ENCODE results near the gene MALRD1.
"Not testable (repeated sequence)": the region's sequence is repeated elsewhere in the genome, so short reads cannot be mapped to it uniquely, and the experiment has no call there.

Gene MALRD1

GRCh38 chr10:19498393-19499290 is 450.0 kb downstream of the MALRD1 start:
- DNase-seq = no peak

GRCh38 chr10:19499291-19499770 is 450.7 kb downstream of the MALRD1 start:
- DNase-seq = no peak

DNA sequence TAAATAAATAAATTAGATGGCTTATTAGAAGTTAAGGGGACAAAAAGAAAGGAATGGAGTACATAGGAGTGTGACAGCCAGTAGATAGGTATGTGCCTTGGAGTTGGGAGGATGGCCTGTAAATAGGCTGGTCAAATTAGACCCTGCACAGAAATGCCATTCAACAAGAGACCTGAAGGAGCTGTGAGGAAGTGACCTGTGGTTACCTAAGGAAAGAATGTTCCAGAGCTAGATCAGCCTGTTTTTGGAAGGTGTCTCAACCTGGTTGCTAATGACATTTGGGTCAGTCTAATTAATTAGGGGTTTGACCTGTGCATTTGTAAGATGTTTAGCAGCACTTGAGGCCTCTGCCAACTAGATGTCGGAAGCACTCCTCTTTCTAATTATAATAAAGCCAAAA is 452.4 kb downstream of the MALRD1 start:
- no peak for DNase-seq

- DNase-seq = no peak
These were observed 457.0 kb downstream of the MALRD1 start for GRCh38 chr10:19505320-19506312.

GRCh38 chr10:19510005-19510732 is 461.6 kb downstream of the MALRD1 start:
- not testable (repeated sequence) for DNase-seq

GRCh38 chr10:19518109-19518508 is 469.5 kb downstream of the MALRD1 start:
- no peak for DNase-seq

DNA sequence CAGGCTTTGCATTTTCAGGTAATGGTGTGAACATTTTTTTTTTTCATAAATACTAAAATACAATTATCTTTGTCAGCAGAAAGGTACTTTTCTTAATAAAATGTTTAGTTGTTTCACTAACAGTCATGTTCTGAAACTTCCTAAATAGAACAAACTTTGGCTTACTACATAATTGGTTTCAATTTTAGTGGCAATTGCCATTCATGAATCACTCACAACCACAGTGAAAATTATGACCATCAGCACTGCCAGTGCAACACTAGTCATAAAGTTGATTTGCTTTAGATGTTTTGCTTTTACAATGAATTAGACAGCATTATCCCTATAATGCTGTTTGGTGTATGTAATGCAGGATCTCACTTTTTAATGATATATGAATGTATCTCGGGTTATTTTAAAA is 470.0 kb downstream of the MALRD1 start:
- no peak for DNase-seq

DNA sequence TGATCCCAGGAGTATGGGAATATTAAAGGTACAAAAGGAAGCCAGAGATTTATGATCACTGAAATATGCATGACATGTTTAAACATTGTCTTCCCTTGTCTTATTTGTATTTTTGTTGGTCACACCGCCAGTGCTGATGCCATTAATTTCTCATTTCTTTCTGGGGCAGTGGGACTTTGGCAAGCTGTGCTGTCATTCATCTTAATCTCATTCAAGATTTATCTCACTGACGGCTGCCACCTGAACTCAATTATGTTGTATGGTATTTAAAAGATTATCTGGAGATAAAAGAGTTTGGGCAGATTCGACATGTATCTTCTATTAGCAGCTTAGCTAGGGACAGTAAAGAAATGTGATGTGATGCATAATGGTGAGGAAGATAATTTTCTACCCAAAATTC is 482.7 kb downstream of the MALRD1 start:
- DNase-seq = no peak

DNA sequence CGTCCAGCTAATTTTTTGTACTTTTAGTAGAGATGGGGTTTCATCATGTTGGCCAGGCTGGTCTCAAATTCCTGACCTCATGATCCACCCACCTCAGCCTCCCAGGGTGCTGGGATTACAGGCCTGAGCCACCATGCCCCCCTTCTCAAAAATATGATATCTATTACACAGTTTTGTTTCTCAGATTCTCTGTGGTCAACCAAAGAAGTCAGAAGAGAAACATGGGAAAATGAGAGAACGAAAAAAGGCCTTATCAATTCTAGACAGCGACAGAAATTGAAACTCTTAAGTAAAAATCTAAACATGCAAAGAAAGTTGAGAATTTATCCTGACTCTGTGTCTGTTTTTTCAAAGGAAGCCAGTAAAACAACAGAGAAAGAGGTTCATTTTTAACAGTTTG is 483.8 kb downstream of the MALRD1 start:
- no peak for DNase-seq

DNA sequence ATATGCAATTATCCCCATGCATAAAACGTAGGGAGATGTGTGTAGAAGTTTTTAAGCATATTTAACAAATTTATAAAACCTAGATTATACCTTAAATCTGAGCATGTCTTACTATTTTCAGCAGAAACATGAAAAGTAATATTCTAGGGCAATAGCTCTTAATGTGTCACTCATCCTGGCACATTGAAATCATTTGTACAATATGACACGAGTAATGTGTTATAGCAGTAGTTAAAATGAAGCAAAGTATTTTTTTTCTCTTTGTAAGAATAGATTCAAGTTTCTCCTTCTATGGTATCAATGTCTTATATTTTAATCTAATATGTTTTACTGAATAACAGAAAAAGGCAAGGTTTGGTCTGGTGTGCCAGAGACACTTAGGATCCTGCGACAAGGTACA is 492.7 kb downstream of the MALRD1 start:
- no peak for DNase-seq

DNA sequence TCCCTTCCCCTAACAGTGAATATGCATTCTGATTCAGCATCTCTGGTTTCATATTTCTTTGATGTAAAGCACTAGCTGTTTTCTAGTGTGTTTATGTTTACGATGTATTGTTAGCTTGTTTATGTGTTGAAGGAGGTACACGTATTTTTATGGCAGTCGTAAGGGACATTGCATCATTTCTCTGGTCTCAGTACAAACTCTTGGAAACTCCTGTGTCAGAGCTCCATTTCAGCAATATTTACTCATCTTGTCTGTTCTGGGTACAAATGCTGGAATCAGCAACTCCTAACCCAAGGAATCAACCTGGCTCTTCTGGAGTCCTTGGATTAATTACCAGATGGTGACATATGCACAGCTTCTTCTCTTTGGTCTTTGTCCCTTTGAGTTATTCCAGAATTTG is 497.6 kb downstream of the MALRD1 start:
- DNase-seq = no peak

DNA sequence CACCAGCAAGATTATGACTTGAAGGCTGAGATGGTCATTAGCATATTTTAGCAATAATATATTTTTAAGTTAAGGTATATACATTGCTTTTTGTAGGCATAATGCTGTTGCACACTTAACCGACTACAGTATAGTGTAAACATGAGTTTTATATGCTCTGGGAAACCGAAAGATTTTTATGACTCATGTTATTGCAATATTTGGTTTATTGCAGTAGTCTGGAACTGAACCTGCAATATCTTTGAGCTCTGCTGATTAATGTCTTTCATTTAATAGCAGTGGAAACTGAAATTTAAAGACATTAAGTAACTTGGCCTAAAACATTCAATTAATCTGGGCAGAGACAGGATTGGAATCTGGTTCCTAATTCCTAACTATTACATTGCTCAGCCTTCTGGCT is 500.9 kb downstream of the MALRD1 start:
- no peak for DNase-seq

DNA sequence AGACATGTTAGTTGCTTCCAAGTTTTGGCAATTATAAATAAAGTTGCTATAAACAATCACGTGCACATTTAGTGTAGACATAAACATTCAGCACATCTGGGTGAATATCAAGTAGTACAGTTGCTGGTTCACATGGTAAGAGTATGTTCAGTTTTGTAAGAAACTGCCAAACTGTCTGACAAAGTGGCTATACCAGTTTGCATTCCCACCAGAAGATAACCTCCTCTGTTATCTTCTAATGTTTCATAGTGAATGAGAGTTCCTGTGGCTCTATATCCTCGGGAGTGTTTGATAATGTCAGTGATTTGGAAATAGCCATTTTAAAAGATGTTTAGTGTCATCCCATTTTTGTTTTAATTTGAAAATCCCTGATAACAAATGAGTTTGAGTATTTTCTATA is 508.1 kb downstream of the MALRD1 start:
- DNase-seq = no peak

DNA sequence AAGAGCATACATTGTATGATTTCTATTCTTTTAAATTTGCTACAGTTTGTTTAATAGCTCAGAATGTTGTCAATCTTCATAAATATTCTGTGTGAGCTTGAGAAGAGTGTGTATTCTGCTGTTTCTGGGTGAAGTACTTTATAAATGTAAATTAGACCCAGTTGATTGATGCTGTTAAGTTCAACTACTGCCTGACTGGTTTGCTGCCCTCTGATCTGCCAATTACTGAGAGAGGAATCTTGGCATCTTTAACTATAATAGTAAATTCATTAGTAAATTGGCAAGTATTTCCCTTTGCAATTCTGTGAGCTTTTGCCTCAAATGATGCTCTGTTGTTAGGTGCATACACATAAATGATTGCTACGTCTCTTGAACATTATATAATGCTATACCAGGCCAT is 512.6 kb downstream of the MALRD1 start:
- no peak for DNase-seq

- no peak for DNase-seq
These were observed 515.0 kb downstream of the MALRD1 start for GRCh38 chr10:19563388-19564141.

DNA sequence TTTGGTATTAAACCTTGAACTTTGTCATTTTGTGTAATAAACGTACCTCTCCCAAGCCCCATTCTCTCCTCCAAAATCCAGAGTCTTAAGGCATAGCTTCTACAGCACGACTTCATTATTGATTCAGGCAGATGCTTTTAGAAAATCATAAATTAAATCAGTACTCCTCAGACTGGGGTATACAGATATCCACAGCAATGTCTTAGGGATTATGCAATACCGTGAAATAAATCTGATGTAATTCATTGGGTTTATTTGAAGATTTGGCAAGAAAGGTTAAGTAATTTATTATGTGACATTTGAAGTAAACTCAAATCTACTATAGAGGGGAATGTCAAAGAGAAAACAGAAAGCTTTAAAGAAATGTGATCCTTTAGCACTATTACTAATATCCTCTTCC is 521.5 kb downstream of the MALRD1 start:
- no peak for DNase-seq

DNA sequence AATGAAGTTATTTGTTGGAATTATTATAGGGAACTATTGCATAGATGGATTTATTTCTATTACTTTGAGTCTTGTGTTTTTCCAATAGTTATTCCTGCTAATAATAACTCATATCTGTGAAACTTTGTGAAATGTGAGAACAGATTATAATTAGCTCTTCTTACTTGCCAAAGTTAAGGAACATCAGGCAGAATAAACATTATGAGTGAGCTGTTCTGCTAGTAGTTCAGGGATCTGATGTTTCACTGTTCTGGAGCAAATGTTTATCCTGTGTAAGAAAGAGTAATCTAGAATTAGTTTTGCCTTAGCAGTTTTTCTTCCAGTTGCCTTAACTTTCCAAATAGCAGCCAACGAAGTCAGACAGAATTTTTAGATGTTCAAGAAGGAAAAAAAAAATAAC is 522.4 kb downstream of the MALRD1 start:
- no peak for DNase-seq

DNA sequence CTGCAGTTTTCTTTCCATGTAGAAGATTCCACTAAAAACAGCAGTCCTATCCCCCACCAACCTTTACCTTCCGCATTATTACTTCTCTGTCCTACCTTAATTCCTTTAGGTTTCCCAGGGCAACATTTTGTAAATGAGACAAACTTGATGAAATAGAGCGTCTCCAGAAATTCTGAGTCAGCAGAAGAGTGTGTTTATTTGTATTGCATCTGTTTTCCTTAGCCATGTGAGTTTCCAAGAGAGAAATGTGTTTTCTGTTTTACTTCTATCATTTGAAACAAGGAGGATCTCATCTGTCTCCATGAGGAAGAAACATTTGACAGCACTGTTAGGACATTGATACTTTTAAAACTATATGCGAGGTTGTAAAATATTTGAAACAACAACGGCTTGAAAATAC is 523.5 kb downstream of the MALRD1 start:
- no peak for DNase-seq

GRCh38 chr10:19576576-19576975 is 528.0 kb downstream of the MALRD1 start:
- no peak for DNase-seq

GRCh38 chr10:19577381-19577780 is 528.8 kb downstream of the MALRD1 start:
- DNase-seq = no peak

DNA sequence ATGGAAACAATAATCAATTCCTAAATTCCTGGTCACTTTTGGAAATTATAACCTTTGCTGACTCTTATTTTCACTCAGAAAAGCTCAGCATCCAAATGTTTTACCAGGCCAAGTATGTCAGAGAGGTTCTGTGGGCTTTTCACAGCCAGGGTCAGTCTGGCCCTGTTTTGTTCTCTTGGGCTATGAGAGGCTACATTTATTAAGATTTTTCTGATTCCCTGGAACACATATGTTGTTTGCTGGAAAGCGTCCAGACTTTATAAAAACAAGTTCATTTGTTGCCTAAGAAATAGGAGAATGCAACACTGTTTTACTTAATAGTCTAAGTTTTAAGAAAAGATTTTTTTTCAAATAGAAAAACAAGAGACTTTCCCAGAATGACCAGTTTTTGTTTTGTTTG is 529.2 kb downstream of the MALRD1 start:
- DNase-seq = no peak

DNA sequence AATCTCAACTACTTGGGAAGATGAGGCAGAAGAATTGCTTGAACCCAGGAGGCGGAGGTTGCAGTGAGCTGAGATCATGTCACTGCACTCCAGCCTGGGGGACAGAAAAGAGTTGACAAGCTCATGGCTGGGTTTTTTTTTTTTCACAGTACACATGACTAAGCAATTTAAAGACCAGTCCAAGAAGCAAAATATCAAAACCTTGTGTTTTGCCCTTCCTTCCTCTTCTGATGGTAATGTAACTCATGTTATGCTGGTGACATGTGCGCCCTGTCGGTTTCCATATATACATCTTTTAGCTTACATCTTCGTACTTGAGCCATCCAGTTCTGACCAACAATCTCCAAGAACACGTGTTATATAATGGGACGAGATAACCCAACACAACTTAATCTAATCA is 530.0 kb downstream of the MALRD1 start:
- no peak for DNase-seq
